PC-9 (cell line): ENCODE results near the gene RGMB. TPM values are rescaled to one million over a fixed set of nuclear protein-coding genes. Genes with fewer than 3 reads are reported as not detected.

Experiments used
- BruUV-seq: library from RNA; stranded (reverse); fragments of 400-500 nt; replicated peaks from 2 replicates; lab custom pipeline; 2021; lab: Mats Ljungman, UMichigan
- CTCF ChIA-PET: fragments of 300-600 bp; sonication (Branson Sonifier 250); formaldehyde crosslinking; loops from one replicate; lab custom pipeline; 2022; ENCODE audit warnings: antibody characterized with exemption; lab: Charles Lee
- POLR2A ChIA-PET: fragments of 300-600 bp; sonication (Branson Sonifier 250); formaldehyde crosslinking; loops from one replicate; lab custom pipeline; 2022; ENCODE audit warnings: antibody characterized with exemption; ENCODE audit not compliant: unreplicated experiment; lab: Charles Lee
- DNase-seq, 2 experiments: peaks; one replicate each; pipeline versions ENCODE4 v3.0.0 to v3.0.0-alpha.2; 2015 to 2022; ENCODE audit warnings: mixed read lengths in 1 of 2
- H2AFZ ChIP-seq: fragments of 200-600 bp; sonication (generic); 2 replicates; pipeline ENCODE4 v1.8.1; 2017; ENCODE audit warnings: antibody characterized with exemption
- H3F3A ChIP-seq: fragments of 200-600 bp; sonication (generic); 2 replicates; pipeline ENCODE4 v1.8.1; 2017; ENCODE audit warnings: antibody characterized with exemption, mild to moderate bottlenecking, low read depth; ENCODE audit not compliant: insufficient read depth
- H3K27ac ChIP-seq: fragments of 200-600 bp; sonication (generic); 2 replicates; pipeline ENCODE4 v1.6.1; 2016; ENCODE audit warnings: mixed run types
- H3K27me3 ChIP-seq: fragments of 200-600 bp; sonication (generic); 2 replicates; pipeline ENCODE4 v1.6.1; 2016; ENCODE audit warnings: low read depth, mixed run types; ENCODE audit not compliant: insufficient read depth
- H3K36me3 ChIP-seq: fragments of 200-600 bp; sonication (generic); 2 replicates; pipeline ENCODE4 v1.6.1; 2016; ENCODE audit warnings: low read depth, mixed run types
- H3K4me1 ChIP-seq: fragments of 200-600 bp; sonication (generic); replicated peaks from 2 replicates; pipeline ENCODE4 v1.6.1; 2016; ENCODE audit warnings: mixed run types; ENCODE audit not compliant: insufficient read depth
- H3K4me2 ChIP-seq: fragments of 200-600 bp; sonication (generic); 2 replicates; pipeline ENCODE4 v1.6.1; 2017; ENCODE audit warnings: mixed run types
- H3K4me3 ChIP-seq: fragments of 200-600 bp; sonication (generic); 2 replicates; pipeline ENCODE4 v1.6.1; 2016; ENCODE audit warnings: mixed run types
- H3K79me2 ChIP-seq: fragments of 200-600 bp; sonication (generic); 2 replicates; pipeline ENCODE4 v1.6.1; 2017; ENCODE audit warnings: low read depth, mixed run types
- H3K9me2 ChIP-seq: fragments of 200-600 bp; sonication (generic); 2 replicates; pipeline ENCODE4 v1.8.1; 2017; ENCODE audit warnings: mild to moderate bottlenecking; ENCODE audit not compliant: insufficient read depth
- H3K9me3 ChIP-seq: fragments of 200-600 bp; sonication (generic); 2 replicates; pipeline ENCODE4 v1.8.1; 2016; ENCODE audit warnings: low read depth; ENCODE audit not compliant: insufficient read depth
- H4K20me1 ChIP-seq: fragments of 200-600 bp; sonication (generic); 2 replicates; pipeline ENCODE4 v1.8.1; 2017; ENCODE audit not compliant: insufficient read depth
- CTCF ChIP-seq: fragments of 200-600 bp; sonication (generic); conservative IDR thresholded peaks from 2 replicates; pipeline ENCODE4 v1.6.1; 2017; ENCODE audit warnings: mixed run types, antibody characterized with exemption, mild to moderate bottlenecking, moderate library complexity
- EZH2 ChIP-seq: fragments of 200-600 bp; sonication (generic); IDR thresholded peaks from 2 replicates; pipeline ENCODE4 v1.8.0; 2017; ENCODE audit warnings: antibody characterized with exemption, low read depth
- intact Hi-C: fragments of 100-400 bp; cut with micrococcal nuclease; formaldehyde crosslinking; loops from one replicate; pipeline ENCODE4 v1.10.0; 2022; ENCODE audit not compliant: unreplicated experiment
- total RNA-seq: library from RNA; stranded (reverse); gene quantifications from 2 replicates; pipeline ENCODE4 v1.2.3, GENCODE V29; 2021

RGMB gene
- total RNA-seq, 1 experiment from 2014 or later: 14.6 TPM

DNA sequence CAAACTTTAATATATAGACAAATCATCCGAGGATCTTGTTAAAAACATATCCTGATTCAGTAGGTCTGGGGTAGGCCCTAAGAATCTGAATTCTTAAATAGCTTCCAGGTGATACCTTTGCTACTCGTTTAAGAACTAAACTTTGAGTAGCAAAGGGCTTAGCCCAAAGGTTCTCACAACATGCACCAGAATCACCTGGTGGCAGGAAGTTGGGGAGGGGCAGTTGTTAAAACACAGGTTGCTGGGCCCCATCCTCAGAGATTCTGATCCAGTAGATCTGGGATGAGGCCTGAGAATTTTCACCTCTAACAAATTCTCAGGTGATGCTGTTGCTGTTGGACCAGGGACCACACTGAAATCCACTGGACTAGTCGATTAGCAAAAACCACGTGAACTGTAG, 20.0 kb upstream of the RGMB start:
- H3K9me3 ChIP-seq: no peaks in the 10 kb centered on the region
- H3K36me3 ChIP-seq: no peaks in the 10 kb centered on the region
- H3K79me2 ChIP-seq: no peaks in the 10 kb centered on the region
- no peaks in the 10 kb centered on the region for H3K27me3 ChIP-seq
- no peak overlapping the region for H3K4me3 ChIP-seq
- intact Hi-C loops: no loop called here
- TF ChIP-seq EZH2 (no peak), CTCF (no peak)
- peaks cover 20% of the 10 kb centered on the region for H3K4me1 ChIP-seq
- BruUV-seq: no TSS peak
- H3K27ac ChIP-seq: no peak overlapping the region
- DNase-seq: no peak
- ChIA-PET POLR2A (no interaction called here), CTCF (no interaction called here)
- no peak overlapping the region for H2AFZ ChIP-seq
- H4K20me1 ChIP-seq: no peaks in the 10 kb centered on the region
- no peaks in the 10 kb centered on the region for H3K9me2 ChIP-seq
- no peak overlapping the region for H3K4me2 ChIP-seq
- peaks cover 6% of the 10 kb centered on the region; the same call in 1 of the 2 replicates for H3F3A ChIP-seq

DNA sequence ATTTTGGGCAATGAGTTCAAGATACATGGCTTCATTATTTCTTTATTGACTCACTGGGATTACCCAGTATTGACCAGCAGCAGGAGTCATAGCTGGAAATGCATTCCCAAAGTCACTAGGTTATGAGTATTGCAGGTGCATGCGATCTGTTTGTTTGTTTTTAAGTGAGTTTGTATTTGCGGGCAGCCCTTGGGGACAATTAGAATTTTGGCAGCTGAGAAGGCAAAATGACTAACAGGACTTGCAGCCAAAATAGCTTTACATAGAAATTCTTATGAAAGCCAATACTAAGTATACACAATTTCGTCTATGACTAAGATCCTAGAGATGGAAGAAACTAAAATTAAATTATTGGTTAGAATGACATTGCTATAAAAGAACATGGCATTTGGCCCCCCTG, 18.1 kb upstream of the RGMB start:
- CTCF ChIA-PET: interaction anchor here (0.5 kb wide), 1 partner anchor 40 kb away, joined by 4 read pairs; no protein-coding TSS in a partner anchor
- BruUV-seq: no TSS peak
- POLR2A ChIA-PET: no interaction called here

GRCh38 chr5:98757978-98758377, 15.5 kb upstream of the RGMB start:
- H2AFZ ChIP-seq: no peak overlapping the region
- POLR2A ChIA-PET: no interaction called here
- H3K4me3 ChIP-seq: no peak overlapping the region
- TF ChIP-seq EZH2 (no peak), CTCF (no peak)
- H3K79me2 ChIP-seq: no peaks in the 10 kb centered on the region
- no peaks in the 10 kb centered on the region for H4K20me1 ChIP-seq
- DNase-seq: no peak
- no peak overlapping the region for H3K4me2 ChIP-seq
- no peaks in the 10 kb centered on the region for H3K27me3 ChIP-seq
- no peak overlapping the region for H3K27ac ChIP-seq
- peaks cover 6% of the 10 kb centered on the region; the same call in 1 of the 2 replicates for H3F3A ChIP-seq
- H3K9me3 ChIP-seq: 0 out of 2 replicates have a peak, but pooled peaks cover 3% of the 10 kb centered on the region
- H3K4me1 ChIP-seq: peaks cover 20% of the 10 kb centered on the region
- CTCF ChIA-PET: no interaction called here
- BruUV-seq: no TSS peak
- intact Hi-C loops: no loop called here
- no peaks in the 10 kb centered on the region for H3K36me3 ChIP-seq
- no peaks in the 10 kb centered on the region for H3K9me2 ChIP-seq

More for the DNA sequence above, 18.1 kb upstream of the RGMB start:
- DNase-seq: peak in 1 of 2 experiments; percentile 95
- Histone ChIP-seq H3K36me3 (no peaks in the 10 kb centered on the region), H4K20me1 (no peaks in the 10 kb centered on the region), H3K4me1 (peaks cover 20% of the 10 kb centered on the region), H3K27ac (peak overlapping the region; percentile 73), H3K4me2 (peak overlapping the region; percentile 29; the same call in 1 of the 2 replicates), H2AFZ (no peak overlapping the region), H3K79me2 (no peaks in the 10 kb centered on the region), H3K9me3 (no peaks in the 10 kb centered on the region), H3K4me3 (no peak overlapping the region), H3K9me2 (no peaks in the 10 kb centered on the region), H3K27me3 (no peaks in the 10 kb centered on the region), H3F3A (peaks cover 6% of the 10 kb centered on the region; the same call in 1 of the 2 replicates)
- intact Hi-C loops: no loop called here
- no peak for TF ChIP-seq CTCF
- TF ChIP-seq EZH2: no peak
